Peyer's patch (tissue), 4 donors: Measurements from ENCODE around the gene MPZL3.

ENCODE experiments used
- POLR2A ChIP-seq, 2 donors: fragments of 450-650 bp; IDR thresholded peaks; one replicate each; pipeline ENCODE4 v1.5.1; 2017; ENCODE audit warnings: antibody characterized with exemption in 2 of 2, mild to moderate bottlenecking in 2 of 2, moderate library complexity in 2 of 2
- TF ChIP-seq, protein P1 (sequence below), 6 experiments: fragments of 450-650 bp in 4 of 6; fragments of 200-600 bp in 2 of 6; sonication (generic) in 1 of 6; IDR thresholded peaks; one replicate each; pipeline ENCODE4 v1.5.1; 2017 to 2019; ENCODE audit warnings: antibody characterized with exemption in 6 of 6, mild to moderate bottlenecking in 3 of 6, moderate library complexity in 1 of 6

DNA sequence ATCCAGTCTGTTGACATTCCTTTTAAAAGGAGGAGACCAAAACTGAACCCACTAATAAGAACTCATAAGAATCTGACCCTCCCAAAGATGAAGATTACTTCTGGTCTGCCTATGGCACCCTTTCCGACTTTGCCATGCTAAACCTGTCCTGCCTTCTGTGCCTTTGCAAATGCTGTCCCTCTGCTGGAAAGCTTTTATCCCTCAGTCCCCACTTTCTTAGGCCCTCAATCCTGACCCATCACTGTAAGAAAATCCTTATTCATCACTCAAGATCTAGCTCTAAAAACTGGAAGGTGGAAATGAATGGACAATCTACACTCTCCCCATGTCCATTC lies 10.4 kb downstream of the MPZL3 start:
- TF ChIP-seq, protein P1, sequence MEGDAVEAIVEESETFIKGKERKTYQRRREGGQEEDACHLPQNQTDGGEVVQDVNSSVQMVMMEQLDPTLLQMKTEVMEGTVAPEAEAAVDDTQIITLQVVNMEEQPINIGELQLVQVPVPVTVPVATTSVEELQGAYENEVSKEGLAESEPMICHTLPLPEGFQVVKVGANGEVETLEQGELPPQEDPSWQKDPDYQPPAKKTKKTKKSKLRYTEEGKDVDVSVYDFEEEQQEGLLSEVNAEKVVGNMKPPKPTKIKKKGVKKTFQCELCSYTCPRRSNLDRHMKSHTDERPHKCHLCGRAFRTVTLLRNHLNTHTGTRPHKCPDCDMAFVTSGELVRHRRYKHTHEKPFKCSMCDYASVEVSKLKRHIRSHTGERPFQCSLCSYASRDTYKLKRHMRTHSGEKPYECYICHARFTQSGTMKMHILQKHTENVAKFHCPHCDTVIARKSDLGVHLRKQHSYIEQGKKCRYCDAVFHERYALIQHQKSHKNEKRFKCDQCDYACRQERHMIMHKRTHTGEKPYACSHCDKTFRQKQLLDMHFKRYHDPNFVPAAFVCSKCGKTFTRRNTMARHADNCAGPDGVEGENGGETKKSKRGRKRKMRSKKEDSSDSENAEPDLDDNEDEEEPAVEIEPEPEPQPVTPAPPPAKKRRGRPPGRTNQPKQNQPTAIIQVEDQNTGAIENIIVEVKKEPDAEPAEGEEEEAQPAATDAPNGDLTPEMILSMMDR (IDR thresholded peaks at IDR 0.05), result peak in 2 of 6 experiments; percentile 2 to 12
- no peak for TF ChIP-seq POLR2A (IDR thresholded peaks at IDR 0.05)
